Measurements from ENCODE around the gene CRTC2. TPM values are rescaled to one million over a fixed set of nuclear protein-coding genes. Genes with fewer than 3 reads are reported as not detected.

The CRTC2 gene
- total RNA-seq, 1 experiment from 2014 or later, result 33.8 TPM

GRCh38 chr1:153928791-153929341 is 29.5 kb downstream of the CRTC2 start (continued):
- no peak for TF ChIP-seq REST (IDR thresholded peaks at IDR 0.05; ENCODE audit: low read depth)

GRCh38 chr1:153928245-153928644 is 30.2 kb downstream of the CRTC2 start:
- ChIA-PET CTCF (interaction anchor here (1.4 kb wide), 1 partner anchor 18 kb away, joined by 5 read pairs; the partner anchor contains the start of gene DENND4B), POLR2A (no interaction called here), RAD21 (ENCODE audit: low non-redundant PET in 1 of 2, low total read pairs in 2 of 2, uncharacterized antibody in 2 of 2, unreplicated experiment in 2 of 2) (no interaction called here)
- intact Hi-C loops (cut with micrococcal nuclease), result no loop called here
- DNase-seq (ENCODE audit: low read depth, low spot score) (no peak), ATAC-seq (no peak)
- Histone ChIP-seq H3K4me2 (ENCODE audit: low read length) (no peak overlapping the region), H3K4me1 (ENCODE audit: control insufficient read depth in 1 of 2, insufficient read depth in 2 of 2, low read length in 2 of 2) (peaks cover 8 to 13% of the 10 kb centered on the region in 2 experiments; a peak in 3 of 4 replicates), H2AFZ (ENCODE audit: low read depth, low read length, poor library complexity, severe bottlenecking) (no peak overlapping the region), H3K9ac (ENCODE audit: low read length) (no peak overlapping the region), H3K4me3 (replicated peaks in 1 of 2; ENCODE audit: low read depth in 1 of 2, low read length in 2 of 2) (no peak overlapping the region), H3K9me2 (ENCODE audit: insufficient read depth) (no peaks in the 10 kb centered on the region), H3K27ac (ENCODE audit: low read depth, low read length) (no peak overlapping the region), H3K36me3 (ENCODE audit: control insufficient read depth in 1 of 2, insufficient read depth in 2 of 2, low read length in 2 of 2) (peaks cover 4 to 8% of the 10 kb centered on the region in 2 experiments; a peak in 2 of 4 replicates), H4K20me1 (ENCODE audit: insufficient read depth) (no peaks in the 10 kb centered on the region), H3K9me3 (ENCODE audit: control insufficient read depth in 1 of 2, insufficient read depth in 1 of 2, low read depth in 1 of 2, low read length in 2 of 2) (no peaks in the 10 kb centered on the region), H3K27me3 (ENCODE audit: insufficient read depth, low read length) (no peaks in the 10 kb centered on the region), H3K79me2 (ENCODE audit: insufficient read depth, low read length) (no peaks in the 10 kb centered on the region)
- no TSS peak for BruUV-seq (replicated peaks)
- no peak for TF ChIP-seq EZH2phosphoT487 (IDR thresholded peaks at IDR 0.05; ENCODE audit: borderline replicate concordance)
- TF ChIP-seq POLR2A (IDR thresholded peaks at IDR 0.05; ENCODE audit: borderline replicate concordance, extremely low read depth, insufficient read depth, insufficient read length), result no peak
- TF ChIP-seq ELF1 (IDR thresholded peaks at IDR 0.05; ENCODE audit: borderline replicate concordance, low read depth), result no peak
- TF ChIP-seq JUND (IDR thresholded peaks at IDR 0.05), result no peak
- no peak for TF ChIP-seq POLR2AphosphoS5 (IDR thresholded peaks at IDR 0.05; ENCODE audit: low read depth, low read length)
- TF ChIP-seq CBX3 (IDR thresholded peaks at IDR 0.05; ENCODE audit: low read depth), result no peak
- no peak for TF ChIP-seq CEBPB (IDR thresholded peaks at IDR 0.05; ENCODE audit: low read depth)
- TF ChIP-seq SRF (IDR thresholded peaks at IDR 0.05; ENCODE audit: low read depth), result no peak
- TF ChIP-seq YY1 (IDR thresholded peaks at IDR 0.05; ENCODE audit: extremely low read depth, insufficient replicate concordance, low read depth, low read length), result no peak
- no peak for TF ChIP-seq MAX (IDR thresholded peaks at IDR 0.05)
- TF ChIP-seq ZNF274 (IDR thresholded peaks at IDR 0.05; ENCODE audit: low read depth, low read length), result no peak
- TF ChIP-seq SP1 (IDR thresholded peaks at IDR 0.05; ENCODE audit: low read depth), result no peak
- TF ChIP-seq REST (IDR thresholded peaks at IDR 0.05; ENCODE audit: low read depth), result no peak
- TF ChIP-seq SIN3A (IDR thresholded peaks at IDR 0.05; ENCODE audit: low read depth), result no peak
- no peak for TF ChIP-seq ZFX (IDR thresholded peaks at IDR 0.05)
- no peak for TF ChIP-seq EGR1 (IDR thresholded peaks at IDR 0.05; ENCODE audit: low read depth)
